Cardiac muscle cell (in vitro differentiated cells and primary cell): Measurements from ENCODE around the gene PNPLA7. TPM values are rescaled to one million over a fixed set of nuclear protein-coding genes. Genes with fewer than 3 reads are reported as not detected.

Source experiments
- DNase-seq, 2 donors: peaks; one replicate each; pipeline versions ENCODE4 v3.0.0 to v3.0.0-alpha.2; 2010 to 2017; ENCODE audit warnings: low read depth in 1 of 2, low spot score in 1 of 2
- H3K27ac ChIP-seq: fragments of 200-600 bp; sonication (generic); 2 replicates; pipeline ENCODE4 v1.5.1; 2016
- H3K27me3 ChIP-seq: fragments of 200-600 bp; sonication (generic); 2 replicates; pipeline ENCODE4 v1.6.0; 2016; ENCODE audit warnings: control low read depth
- H3K36me3 ChIP-seq: fragments of 200-600 bp; sonication (generic); 2 replicates; pipeline ENCODE4 v1.5.1; 2016; ENCODE audit warnings: control low read depth
- H3K4me1 ChIP-seq: fragments of 200-600 bp; sonication (generic); 2 replicates; pipeline ENCODE4 v1.8.1; 2017; ENCODE audit warnings: low read depth, mild to moderate bottlenecking, mixed run types
- H3K4me3 ChIP-seq: fragments of 200-600 bp; sonication (generic); 2 replicates; pipeline ENCODE4 v1.5.1; 2016; ENCODE audit warnings: mild to moderate bottlenecking
- H3K9me3 ChIP-seq: fragments of 200-600 bp; sonication (generic); 2 replicates; pipeline ENCODE4 v1.5.1; 2017; ENCODE audit warnings: low read depth, mild to moderate bottlenecking, control low read depth
- CTCF ChIP-seq: IDR thresholded peaks from 2 replicates; pipeline ENCODE4 v1.5.1; 2012; ENCODE audit warnings: low read depth, mild to moderate bottlenecking, low read length
- polyA plus RNA-seq: library from polyadenylated mRNA; unstranded; fragments of >200 nt; fragmentation: Nextera tagmentation; extraction: Ambion mirVana; gene quantifications from 2 replicates; pipeline ENCODE4 v1.2.1, GENCODE V29; 2016
- total RNA-seq: library from RNA; depleted of rRNA; stranded (reverse); fragments of >200 nt; gene quantifications from 2 replicates; pipeline ENCODE4 v1.2.3, GENCODE V29; 2016

PNPLA7 gene
- total and polyA plus RNA-seq, 2 experiments from 2014 or later: 1.4 to 3.6 TPM

- TF ChIP-seq CTCF: no peak
- H3K4me1 ChIP-seq: no peaks in the 10 kb centered on the region
- no peak overlapping the region for H3K27ac ChIP-seq
- H3K27me3 ChIP-seq: no peaks in the 10 kb centered on the region
- no peak for DNase-seq
- H3K36me3 ChIP-seq: no peaks in the 10 kb centered on the region
- H3K9me3 ChIP-seq: no peaks in the 10 kb centered on the region
- no peak overlapping the region for H3K4me3 ChIP-seq
These were observed 41.0 kb downstream of the PNPLA7 start for GRCh38 chr9:137509198-137509597.

GRCh38 chr9:137506702-137507171 lies 43.5 kb downstream of the PNPLA7 start:
- no peak overlapping the region for H3K27ac ChIP-seq
- H3K36me3 ChIP-seq: no peaks in the 10 kb centered on the region
- no peaks in the 10 kb centered on the region for H3K9me3 ChIP-seq
- H3K4me3 ChIP-seq: no peak overlapping the region
- no peak for TF ChIP-seq CTCF
- H3K4me1 ChIP-seq: no peaks in the 10 kb centered on the region
- no peaks in the 10 kb centered on the region for H3K27me3 ChIP-seq
- DNase-seq: no peak

GRCh38 chr9:137506274-137506673 lies 43.9 kb downstream of the PNPLA7 start:
- no peak for DNase-seq
- H3K27me3 ChIP-seq: no peaks in the 10 kb centered on the region
- H3K4me3 ChIP-seq: no peak overlapping the region
- no peaks in the 10 kb centered on the region for H3K9me3 ChIP-seq
- no peak overlapping the region for H3K27ac ChIP-seq
- no peaks in the 10 kb centered on the region for H3K36me3 ChIP-seq
- no peak for TF ChIP-seq CTCF
- H3K4me1 ChIP-seq: no peaks in the 10 kb centered on the region

GRCh38 chr9:137505421-137506140 lies 44.6 kb downstream of the PNPLA7 start:
- Histone ChIP-seq H3K4me3 (no peak overlapping the region), H3K9me3 (no peaks in the 10 kb centered on the region), H3K36me3 (no peaks in the 10 kb centered on the region), H3K27ac (no peak overlapping the region), H3K27me3 (no peaks in the 10 kb centered on the region), H3K4me1 (no peaks in the 10 kb centered on the region)
- no peak for DNase-seq
- no peak for TF ChIP-seq CTCF

- TF ChIP-seq CTCF: no peak
- no peak for DNase-seq
- Histone ChIP-seq H3K4me1 (no peaks in the 10 kb centered on the region), H3K4me3 (no peak overlapping the region), H3K27ac (no peak overlapping the region), H3K36me3 (no peaks in the 10 kb centered on the region), H3K9me3 (no peaks in the 10 kb centered on the region), H3K27me3 (no peaks in the 10 kb centered on the region)
These were observed 45.8 kb downstream of the PNPLA7 start for GRCh38 chr9:137504432-137504777.
